ENCODE data around the gene U2AF2.

- TF ChIP-seq CTCF (conservative IDR thresholded peaks at IDR 0.05; ENCODE audit: low read depth, low read length) (no peak), EZH2 (IDR thresholded peaks at IDR 0.05; ENCODE audit: borderline replicate concordance, low read depth, low read length, poor library complexity, severe bottlenecking) (no peak)
Observed at GRCh38 chr19:55690769-55691545, 36.1 kb downstream of the U2AF2 start.
